ENCODE measurements around the gene AGAP1.

AGAP1 gene

GRCh38 chr2:236112466-236112865, 618.6 kb downstream of the AGAP1 start:
- no peaks in the 10 kb centered on the region for H3K36me3 ChIP-seq (ENCODE audit: control insufficient read depth, low read length)
- H3K4me3 ChIP-seq (ENCODE audit: low read length) = no peak overlapping the region
- H3K27ac ChIP-seq (ENCODE audit: low read depth, low read length) = no peak overlapping the region
- no peaks in the 10 kb centered on the region for H3K27me3 ChIP-seq (ENCODE audit: control insufficient read depth, low read length)
- H4K20me1 ChIP-seq (ENCODE audit: control insufficient read depth, insufficient read depth, low read depth, low read length) = no peaks in the 10 kb centered on the region
- no peaks in the 10 kb centered on the region for H3K9me2 ChIP-seq (replicated peaks; ENCODE audit: control insufficient read depth, low read length)
- H3K79me2 ChIP-seq (ENCODE audit: control insufficient read depth, low read length) = no peaks in the 10 kb centered on the region
- no peaks in the 10 kb centered on the region for H3K9me3 ChIP-seq (ENCODE audit: control insufficient read depth, insufficient read depth, low read length)
- no peaks in the 10 kb centered on the region for H3K4me1 ChIP-seq (ENCODE audit: control insufficient read depth, low read length)
- H3K4me2 ChIP-seq (ENCODE audit: low read length) = no peak overlapping the region
- H3F3A ChIP-seq (ENCODE audit: control insufficient read depth, insufficient read depth) = no peaks in the 10 kb centered on the region
- TF ChIP-seq CTCF (IDR thresholded peaks at IDR 0.05; ENCODE audit: low read depth, low read length, poor library complexity, severe bottlenecking) = no peak
- TF ChIP-seq EZH2phosphoT487 (IDR thresholded peaks at IDR 0.05; ENCODE audit: borderline replicate concordance, low read length) = no peak

- H3K36me3 ChIP-seq (ENCODE audit: control insufficient read depth, low read length) = no peaks in the 10 kb centered on the region
- H3K27me3 ChIP-seq (ENCODE audit: control insufficient read depth, low read length) = no peaks in the 10 kb centered on the region
- H3K9me2 ChIP-seq (replicated peaks; ENCODE audit: control insufficient read depth, low read length) = no peaks in the 10 kb centered on the region
- H3K4me2 ChIP-seq (ENCODE audit: low read length) = no peak overlapping the region
- no peaks in the 10 kb centered on the region for H3F3A ChIP-seq (ENCODE audit: control insufficient read depth, insufficient read depth)
- no peaks in the 10 kb centered on the region for H3K79me2 ChIP-seq (ENCODE audit: control insufficient read depth, low read length)
- no peaks in the 10 kb centered on the region for H4K20me1 ChIP-seq (ENCODE audit: control insufficient read depth, insufficient read depth, low read depth, low read length)
- no peaks in the 10 kb centered on the region for H3K4me1 ChIP-seq (ENCODE audit: control insufficient read depth, low read length)
- H3K4me3 ChIP-seq (ENCODE audit: low read length) = no peak overlapping the region
- H3K27ac ChIP-seq (ENCODE audit: low read depth, low read length) = no peak overlapping the region
- H3K9me3 ChIP-seq (ENCODE audit: control insufficient read depth, insufficient read depth, low read length) = no peaks in the 10 kb centered on the region
- no peak for TF ChIP-seq CTCF (IDR thresholded peaks at IDR 0.05; ENCODE audit: low read depth, low read length, poor library complexity, severe bottlenecking)
- TF ChIP-seq EZH2phosphoT487 (IDR thresholded peaks at IDR 0.05; ENCODE audit: borderline replicate concordance, low read length) = no peak
Measured at GRCh38 chr2:236113425-236113824, 619.6 kb downstream of the AGAP1 start.

GRCh38 chr2:236113948-236114347, 620.1 kb downstream of the AGAP1 start:
- Histone ChIP-seq H3K9me2 (replicated peaks; ENCODE audit: control insufficient read depth, low read length) (no peaks in the 10 kb centered on the region), H3K4me1 (ENCODE audit: control insufficient read depth, low read length) (no peaks in the 10 kb centered on the region), H3F3A (ENCODE audit: control insufficient read depth, insufficient read depth) (no peaks in the 10 kb centered on the region), H3K36me3 (ENCODE audit: control insufficient read depth, low read length) (no peaks in the 10 kb centered on the region), H3K27ac (ENCODE audit: low read depth, low read length) (no peak overlapping the region), H4K20me1 (ENCODE audit: control insufficient read depth, insufficient read depth, low read depth, low read length) (no peaks in the 10 kb centered on the region), H3K79me2 (ENCODE audit: control insufficient read depth, low read length) (no peaks in the 10 kb centered on the region), H3K4me3 (ENCODE audit: low read length) (no peak overlapping the region), H3K9me3 (ENCODE audit: control insufficient read depth, insufficient read depth, low read length) (no peaks in the 10 kb centered on the region), H3K27me3 (ENCODE audit: control insufficient read depth, low read length) (no peaks in the 10 kb centered on the region), H3K4me2 (ENCODE audit: low read length) (no peak overlapping the region)
- TF ChIP-seq CTCF (IDR thresholded peaks at IDR 0.05; ENCODE audit: low read depth, low read length, poor library complexity, severe bottlenecking) = no peak
- TF ChIP-seq EZH2phosphoT487 (IDR thresholded peaks at IDR 0.05; ENCODE audit: borderline replicate concordance, low read length) = no peak

GRCh38 chr2:236114959-236115358, 621.1 kb downstream of the AGAP1 start:
- no peaks in the 10 kb centered on the region for H3K79me2 ChIP-seq (ENCODE audit: control insufficient read depth, low read length)

More at GRCh38 chr2:236114959-236115358, 621.1 kb downstream of the AGAP1 start:
- no peak for TF ChIP-seq CTCF (IDR thresholded peaks at IDR 0.05; ENCODE audit: low read depth, low read length, poor library complexity, severe bottlenecking)
- no peak for TF ChIP-seq EZH2phosphoT487 (IDR thresholded peaks at IDR 0.05; ENCODE audit: borderline replicate concordance, low read length)
- no peak overlapping the region for H3K27ac ChIP-seq (ENCODE audit: low read depth, low read length)
- no peak overlapping the region for H3K4me2 ChIP-seq (ENCODE audit: low read length)
- no peaks in the 10 kb centered on the region for H3K9me3 ChIP-seq (ENCODE audit: control insufficient read depth, insufficient read depth, low read length)
- H3K27me3 ChIP-seq (ENCODE audit: control insufficient read depth, low read length) = no peaks in the 10 kb centered on the region
- no peak overlapping the region for H3K4me3 ChIP-seq (ENCODE audit: low read length)
- H3F3A ChIP-seq (ENCODE audit: control insufficient read depth, insufficient read depth) = no peaks in the 10 kb centered on the region
- H3K4me1 ChIP-seq (ENCODE audit: control insufficient read depth, low read length) = no peaks in the 10 kb centered on the region
- H4K20me1 ChIP-seq (ENCODE audit: control insufficient read depth, insufficient read depth, low read depth, low read length) = no peaks in the 10 kb centered on the region
- H3K9me2 ChIP-seq (replicated peaks; ENCODE audit: control insufficient read depth, low read length) = no peaks in the 10 kb centered on the region
- no peaks in the 10 kb centered on the region for H3K36me3 ChIP-seq (ENCODE audit: control insufficient read depth, low read length)

All from DOHH2 (cell line).